K562 (cell line): Measurements from ENCODE around the gene LTK. TPM values are rescaled to one million over a fixed set of nuclear protein-coding genes. Genes with fewer than 3 reads are reported as not detected.

ENCODE experiments used
- E2F3 ChIP-seq: fragments of 250-450 bp; sonication (Bioruptor Pico); IDR thresholded peaks from 2 replicates; pipeline ENCODE4 v1.4.0; 2020; ENCODE audit warnings: mild to moderate bottlenecking
- ESRRA ChIP-seq: fragments of 450-650 bp; IDR thresholded peaks from 2 replicates; pipeline ENCODE4 v1.6.1; 2014; ENCODE audit warnings: low read depth, mild to moderate bottlenecking, moderate library complexity, borderline replicate concordance
- FOSL1 ChIP-seq: fragments of 200-800 bp; sonication (Bioruptor generic); conservative IDR thresholded peaks from 2 replicates; pipeline ENCODE4 v1.6.1; 2016; ENCODE audit warnings: missing genetic modification characterization, missing compliant biosample characterization
- FOXJ2 ChIP-seq: fragments of 200-800 bp; sonication (Bioruptor generic); IDR thresholded peaks from 2 replicates; pipeline ENCODE4 v1.6.1; 2016; ENCODE audit warnings: missing genetic modification characterization, missing compliant biosample characterization
- HNRNPH1 ChIP-seq: fragments of 200-400 bp; formaldehyde crosslinking; optimal IDR thresholded peaks from 2 replicates; pipeline ENCODE3; 2017; ENCODE audit warnings: low read depth, mild to moderate bottlenecking, low read length, moderate library complexity
- JUNB ChIP-seq: fragments of 450-650 bp; formaldehyde crosslinking; conservative IDR thresholded peaks from 2 replicates; pipeline ENCODE4 v1.4.0; 2020; ENCODE audit warnings: mild to moderate bottlenecking
- KAT7 ChIP-seq: sonication (generic); formaldehyde crosslinking; IDR thresholded peaks from 2 replicates; pipeline ENCODE4 v1.8.0; 2022; ENCODE audit warnings: missing genetic modification reagents, mild to moderate bottlenecking, borderline replicate concordance
- MYBL2 ChIP-seq, 2 experiments: fragments of 450-650 bp in 1 of 2; sonication (generic) in 1 of 2; formaldehyde crosslinking in 1 of 2; IDR thresholded peaks; 2 replicates each; pipeline versions ENCODE4 v1.6.1 to v1.8.1; 2017 to 2022; ENCODE audit warnings: borderline replicate concordance in 1 of 2, inconsistent platforms in 1 of 2, low read depth in 1 of 2, mild to moderate bottlenecking in 1 of 2, missing genetic modification reagents in 1 of 2, moderate library complexity in 1 of 2
- PHF8 ChIP-seq: fragments of 200-600 bp; sonication (generic); IDR thresholded peaks from 2 replicates; pipeline ENCODE4 v1.6.1; 2012; ENCODE audit warnings: mixed run types, mild to moderate bottlenecking, inconsistent platforms, low read length, moderate library complexity, borderline replicate concordance
- POLR2AphosphoS2 ChIP-seq: IDR thresholded peaks from 2 replicates; pipeline ENCODE4 v1.6.1; 2012; ENCODE audit warnings: low read length, improper control_type of control experiment
- POLR3G ChIP-seq: IDR thresholded peaks from 2 replicates; pipeline ENCODE4 v1.6.1; 2011; ENCODE audit not compliant: insufficient read length, insufficient replicate concordance; ENCODE audit errors: extremely low read depth
- PRMT5 ChIP-seq: sonication (generic); formaldehyde crosslinking; IDR thresholded peaks from 2 replicates; pipeline ENCODE4 v1.5.0; 2020; ENCODE audit warnings: missing genetic modification reagents
- PTBP1 ChIP-seq: fragments of 200-400 bp; formaldehyde crosslinking; IDR thresholded peaks from 2 replicates; pipeline ENCODE4 v1.6.1; 2017; ENCODE audit warnings: low read depth, low read length
- RBM17 ChIP-seq: fragments of 200-400 bp; formaldehyde crosslinking; IDR thresholded peaks from 2 replicates; pipeline ENCODE4 v1.6.1; 2017; ENCODE audit warnings: low read depth, mild to moderate bottlenecking, low read length, borderline replicate concordance
- SMARCC2 ChIP-seq: fragments of 450-650 bp; IDR thresholded peaks from 2 replicates; pipeline ENCODE4 v1.6.1; 2017; ENCODE audit warnings: antibody characterized with exemption, moderate library complexity, mild to moderate bottlenecking, low read depth
- TAF7 ChIP-seq: fragments of 450-650 bp; IDR thresholded peaks from 2 replicates; pipeline ENCODE4 v1.6.1; 2016; ENCODE audit warnings: missing genetic modification characterization, missing compliant biosample characterization
- TAF9B ChIP-seq: fragments of 450-650 bp; IDR thresholded peaks from 2 replicates; pipeline ENCODE4 v1.6.1; 2018; ENCODE audit warnings: mild to moderate bottlenecking; ENCODE audit not compliant: partially characterized antibody
- U2AF1 ChIP-seq: fragments of 200-400 bp; formaldehyde crosslinking; optimal IDR thresholded peaks from 2 replicates; pipeline ENCODE3; 2017; ENCODE audit warnings: mild to moderate bottlenecking, low read depth, low read length, moderate library complexity
- ZBTB1 ChIP-seq: sonication (generic); formaldehyde crosslinking; IDR thresholded peaks from 2 replicates; pipeline ENCODE4 v1.8.1; 2023; ENCODE audit warnings: missing genetic modification reagents, low read depth, mild to moderate bottlenecking, borderline replicate concordance
- ZC3H11A ChIP-seq: IDR thresholded peaks from 2 replicates; pipeline ENCODE4 v1.6.1; 2012; ENCODE audit warnings: low read depth, low read length, improper control_type of control experiment
- ZNF282 ChIP-seq: sonication (generic); formaldehyde crosslinking; IDR thresholded peaks from 2 replicates; pipeline ENCODE4 v1.8.1; 2023; ENCODE audit warnings: missing genetic modification reagents
- ZNF408 ChIP-seq: fragments of 250-450 bp; sonication (Bioruptor Pico); IDR thresholded peaks from 2 replicates; pipeline ENCODE4 v1.4.0; 2020; ENCODE audit warnings: low read depth, mild to moderate bottlenecking, moderate library complexity
- polyA plus RNA-seq, 8 experiments: library from polyadenylated mRNA; depleted of rRNA in 4 of 8; stranded (reverse) in 5 of 8; unstranded in 3 of 8; fragments of >200 nt; fragmentation: Nextera tagmentation in 2 of 8; fragmentation: Illumina TruSeq in 1 of 8; extraction: Ambion mirVana in 2 of 8; extraction: Trizol in 1 of 8; gene quantifications; 2 replicates each; pipeline versions ENCODE4 v1.2.1 to v1.2.3, GENCODE V29; 2011 to 2014; ENCODE audit warnings: inconsistent platforms in 1 of 8, missing spikeins in 1 of 8
- total RNA-seq, 7 experiments: library from RNA; depleted of rRNA in 6 of 7; stranded (reverse); fragments of >200 nt in 6 of 7; fragmentation: Illumina TruSeq in 2 of 7; extraction: Trizol in 2 of 7; gene quantifications; 2 replicates each; pipeline versions ENCODE4 v1.2.1 to v1.2.3, GENCODE V29; 2011 to 2021; ENCODE audit warnings: low replicate concordance in 1 of 7
- TF ChIP-seq, protein P1 (sequence below), 2 experiments: fragments of 450-650 bp; conservative IDR thresholded peaks; 2 replicates each; pipeline ENCODE4 v1.6.1; 2017; ENCODE audit warnings: mild to moderate bottlenecking in 2 of 2, moderate library complexity in 2 of 2
- TF ChIP-seq, protein P2 (sequence below): fragments of 250-450 bp; sonication (Bioruptor Pico); IDR thresholded peaks from 2 replicates; pipeline ENCODE4 v1.4.0; 2020; ENCODE audit warnings: borderline replicate concordance
- TF ChIP-seq, protein P3 (sequence below): sonication (generic); IDR thresholded peaks from 2 replicates; pipeline ENCODE4 v1.6.1; 2016

LTK gene
- total and polyA plus RNA-seq, 9 of the 15 experiments (the other 6 are each of a cell fraction or from before 2014, with no cell fraction given) = 0.25 to 4.4 (median 1.8) TPM

DNA sequence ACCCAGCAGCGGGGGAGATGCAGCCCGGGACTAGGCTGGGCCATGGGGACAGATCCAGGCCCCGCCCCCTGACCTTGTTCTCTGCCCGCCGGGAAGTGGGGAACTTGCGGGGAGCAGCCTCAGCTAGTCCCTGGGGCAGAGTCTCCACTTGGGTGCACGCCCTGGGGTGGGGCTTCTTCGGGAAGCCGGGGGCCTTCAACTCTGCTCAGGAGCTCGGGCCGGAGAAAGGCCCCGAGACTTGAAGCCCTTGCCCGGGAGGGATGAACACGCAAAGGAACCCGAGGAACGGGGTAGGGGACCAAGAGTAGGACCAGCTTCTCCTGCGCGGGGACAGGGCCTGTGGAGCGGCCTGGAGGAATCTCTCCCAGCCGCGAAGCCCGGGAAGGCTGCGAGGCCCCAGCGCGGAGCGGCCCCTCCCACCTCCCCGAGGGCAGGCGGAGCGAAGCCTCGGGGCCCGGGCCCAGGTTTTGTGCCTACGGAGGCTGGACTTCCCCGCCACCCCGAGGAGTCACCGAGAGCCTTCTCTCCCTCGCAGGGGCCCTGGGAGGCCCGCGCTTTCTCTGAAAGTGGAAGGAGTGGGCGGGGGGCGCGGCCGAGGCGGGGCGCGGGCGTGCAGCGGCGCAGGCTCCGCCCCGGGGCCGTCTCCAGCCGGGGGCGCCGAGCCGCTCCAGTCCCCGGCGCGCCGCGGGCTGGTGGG, 20.3 kb downstream of the LTK start, which contains the start of gene ITPKA (continued):
- TF ChIP-seq ZBTB1 (CRISPR knock-in tag) (no peak), FOXJ2 (tag) (no peak), TAF9B (no peak), ESRRA (peak; percentile 90), POLR2AphosphoS2 (no peak), E2F3 (CRISPR knock-in tag) (peak; percentile 52; the same call in 1 of the 2 replicates), FOSL1 (peak; percentile 25; the same call in 1 of the 2 replicates), SMARCC2 (no peak), PRMT5 (CRISPR knock-in tag) (no peak), ZNF282 (CRISPR knock-in tag) (no peak), RBM17 (no peak), TAF7 (tag) (no peak), KAT7 (CRISPR knock-in tag) (0 out of 2 replicates have a peak, but pooled peaks have one; percentile 43), POLR3G (no peak), HNRNPH1 (no peak), JUNB (CRISPR knock-in tag) (no peak), U2AF1 (no peak), MYBL2 (IDR thresholded peaks at IDR 0.05; ENCODE audit: low read depth) (no peak), MYBL2 (CRISPR knock-in tag; IDR thresholded peaks at IDR 0.05; ENCODE audit: borderline replicate concordance) (no peak), ZC3H11A (no peak), ZNF408 (CRISPR knock-in tag) (no peak), PHF8 (peak; percentile 77; the same call in 1 of the 2 replicates), PTBP1 (no peak)
- TF ChIP-seq, protein P1, sequence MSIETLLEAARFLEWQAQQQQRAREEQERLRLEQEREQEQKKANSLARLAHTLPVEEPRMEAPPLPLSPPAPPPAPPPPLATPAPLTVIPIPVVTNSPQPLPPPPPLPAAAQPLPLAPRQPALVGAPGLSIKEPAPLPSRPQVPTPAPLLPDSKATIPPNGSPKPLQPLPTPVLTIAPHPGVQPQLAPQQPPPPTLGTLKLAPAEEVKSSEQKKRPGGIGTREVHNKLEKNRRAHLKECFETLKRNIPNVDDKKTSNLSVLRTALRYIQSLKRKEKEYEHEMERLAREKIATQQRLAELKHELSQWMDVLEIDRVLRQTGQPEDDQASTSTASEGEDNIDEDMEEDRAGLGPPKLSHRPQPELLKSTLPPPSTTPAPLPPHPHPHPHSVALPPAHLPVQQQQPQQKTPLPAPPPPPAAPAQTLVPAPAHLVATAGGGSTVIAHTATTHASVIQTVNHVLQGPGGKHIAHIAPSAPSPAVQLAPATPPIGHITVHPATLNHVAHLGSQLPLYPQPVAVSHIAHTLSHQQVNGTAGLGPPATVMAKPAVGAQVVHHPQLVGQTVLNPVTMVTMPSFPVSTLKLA (conservative IDR thresholded peaks at IDR 0.05) = peak in 1 of 2 experiments; percentile 45; a peak in 3 of 4 replicates
- TF ChIP-seq, protein P2, sequence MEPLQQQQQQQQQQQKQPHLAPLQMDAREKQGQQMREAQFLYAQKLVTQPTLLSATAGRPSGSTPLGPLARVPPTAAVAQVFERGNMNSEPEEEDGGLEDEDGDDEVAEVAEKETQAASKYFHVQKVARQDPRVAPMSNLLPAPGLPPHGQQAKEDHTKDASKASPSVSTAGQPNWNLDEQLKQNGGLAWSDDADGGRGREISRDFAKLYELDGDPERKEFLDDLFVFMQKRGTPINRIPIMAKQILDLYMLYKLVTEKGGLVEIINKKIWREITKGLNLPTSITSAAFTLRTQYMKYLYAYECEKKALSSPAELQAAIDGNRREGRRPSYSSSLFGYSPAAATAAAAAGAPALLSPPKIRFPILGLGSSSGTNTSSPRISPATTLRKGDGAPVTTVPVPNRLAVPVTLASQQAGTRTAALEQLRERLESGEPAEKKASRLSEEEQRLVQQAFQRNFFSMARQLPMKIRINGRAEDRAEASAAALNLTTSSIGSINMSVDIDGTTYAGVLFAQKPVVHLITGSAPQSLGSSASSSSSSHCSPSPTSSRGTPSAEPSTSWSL (CRISPR knock-in tag) = no peak
- TF ChIP-seq, protein P3, sequence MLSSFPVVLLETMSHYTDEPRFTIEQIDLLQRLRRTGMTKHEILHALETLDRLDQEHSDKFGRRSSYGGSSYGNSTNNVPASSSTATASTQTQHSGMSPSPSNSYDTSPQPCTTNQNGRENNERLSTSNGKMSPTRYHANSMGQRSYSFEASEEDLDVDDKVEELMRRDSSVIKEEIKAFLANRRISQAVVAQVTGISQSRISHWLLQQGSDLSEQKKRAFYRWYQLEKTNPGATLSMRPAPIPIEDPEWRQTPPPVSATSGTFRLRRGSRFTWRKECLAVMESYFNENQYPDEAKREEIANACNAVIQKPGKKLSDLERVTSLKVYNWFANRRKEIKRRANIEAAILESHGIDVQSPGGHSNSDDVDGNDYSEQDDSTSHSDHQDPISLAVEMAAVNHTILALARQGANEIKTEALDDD = 0 out of 2 replicates have a peak, but pooled peaks have one; percentile 28
